Fibroblast of skin of right biceps (primary cell): Measurements from ENCODE around the gene GOLGA6L1.
"Not testable (repeated sequence)": the region's sequence is repeated elsewhere in the genome, so short reads cannot be mapped to it uniquely, and the experiment has no call there.

Source experiments
- DNase-seq: peaks from one replicate; pipeline ENCODE4 v3.0.0-alpha.2; 2013

Gene GOLGA6L1, protein sequence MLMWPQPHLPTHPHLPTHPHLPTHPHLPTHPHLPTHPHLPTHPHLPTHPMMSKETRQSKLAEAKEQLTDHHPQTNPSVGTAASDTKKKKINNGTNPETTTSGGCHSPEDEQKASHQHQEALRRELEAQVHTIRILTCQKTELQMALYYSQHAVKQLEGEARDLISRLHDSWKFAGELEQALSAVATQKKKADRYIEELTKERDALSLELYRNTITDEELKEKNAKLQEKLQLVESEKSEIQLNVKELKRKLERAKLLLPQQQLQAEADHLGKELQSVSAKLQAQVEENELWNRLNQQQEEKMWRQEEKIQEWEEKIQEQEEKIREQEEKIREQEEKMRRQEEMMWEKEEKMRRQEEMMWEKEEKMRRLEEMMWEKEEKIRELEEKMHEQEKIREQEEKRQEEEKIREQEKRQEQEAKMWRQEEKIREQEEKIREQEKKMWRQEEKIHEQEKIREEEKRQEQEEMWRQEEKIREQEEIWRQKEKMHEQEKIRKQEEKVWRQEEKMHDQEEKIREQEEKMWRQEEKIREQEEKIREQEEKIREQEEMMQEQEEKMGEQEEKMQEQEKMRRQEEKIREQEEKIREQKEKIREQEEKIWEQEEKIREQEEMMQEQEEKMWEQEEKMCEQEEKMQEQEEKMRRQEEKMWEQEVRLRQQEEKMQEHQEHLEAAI

DNA sequence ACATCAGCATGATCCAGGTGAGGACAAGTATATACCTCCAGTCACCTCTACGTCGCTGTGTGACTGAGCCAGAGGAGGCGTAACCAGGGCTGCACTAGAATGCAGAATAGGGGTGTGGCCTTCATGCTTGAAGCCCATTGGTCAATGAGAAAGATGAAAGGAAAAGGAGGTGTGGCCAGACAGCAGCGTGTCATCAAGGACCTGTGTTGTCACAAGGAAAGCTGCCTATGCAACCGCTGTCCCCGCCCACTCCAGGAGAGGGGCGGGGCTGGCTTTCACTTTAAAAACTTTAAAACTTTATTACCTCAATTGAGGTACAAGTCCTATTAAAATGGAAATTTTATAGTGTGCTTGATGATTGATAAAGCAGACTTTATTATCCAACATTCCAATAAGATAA is at the start of gene GOLGA6L1:
Gene GOLGA6L1, minus strand, starts transcription at position 101 of the 400 bp plus-strand sequence. Its CDS starts 91 bp downstream, at position 10.
- not testable (repeated sequence) for DNase-seq

DNA sequence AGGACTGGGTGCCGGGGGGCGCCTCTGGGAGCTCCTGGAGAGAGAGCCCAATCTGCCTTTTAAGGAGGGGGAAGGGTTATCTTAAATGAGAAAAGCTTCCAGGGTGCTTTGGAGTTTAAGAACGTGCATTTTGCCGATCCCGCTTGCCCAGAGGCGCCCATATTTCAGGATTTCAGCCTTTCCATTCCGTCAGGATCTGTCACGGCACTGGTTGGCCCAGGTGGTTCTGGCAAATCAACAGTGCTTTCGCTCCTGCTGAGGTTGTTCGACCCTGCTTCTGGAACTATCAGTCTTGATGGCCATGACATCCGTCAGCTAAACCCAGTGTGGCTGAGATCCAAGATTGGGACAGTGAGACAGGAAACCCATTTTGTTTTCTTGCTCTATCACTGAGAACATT is 44.6 kb upstream of the GOLGA6L1 start:
- DNase-seq: not testable (repeated sequence)

DNA sequence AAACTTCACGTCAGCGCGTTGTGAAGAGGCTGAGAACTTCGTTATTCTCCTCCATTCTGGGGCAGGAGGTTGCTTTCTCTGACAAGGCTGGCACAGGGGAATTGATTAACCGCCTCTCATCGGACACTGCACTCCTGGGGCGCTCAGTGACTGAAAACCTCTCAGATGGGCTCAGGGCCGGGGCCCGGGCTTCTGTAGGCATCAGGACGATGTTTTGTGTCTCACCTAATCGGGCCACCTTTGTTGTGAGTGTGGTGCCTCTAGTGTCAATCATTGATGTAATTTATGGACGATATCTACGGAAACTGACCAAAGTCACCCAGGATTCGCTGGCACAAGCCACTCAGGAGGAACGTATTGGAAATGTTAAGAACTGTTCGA is 43.9 kb upstream of the GOLGA6L1 start:
- not testable (repeated sequence) for DNase-seq

DNA sequence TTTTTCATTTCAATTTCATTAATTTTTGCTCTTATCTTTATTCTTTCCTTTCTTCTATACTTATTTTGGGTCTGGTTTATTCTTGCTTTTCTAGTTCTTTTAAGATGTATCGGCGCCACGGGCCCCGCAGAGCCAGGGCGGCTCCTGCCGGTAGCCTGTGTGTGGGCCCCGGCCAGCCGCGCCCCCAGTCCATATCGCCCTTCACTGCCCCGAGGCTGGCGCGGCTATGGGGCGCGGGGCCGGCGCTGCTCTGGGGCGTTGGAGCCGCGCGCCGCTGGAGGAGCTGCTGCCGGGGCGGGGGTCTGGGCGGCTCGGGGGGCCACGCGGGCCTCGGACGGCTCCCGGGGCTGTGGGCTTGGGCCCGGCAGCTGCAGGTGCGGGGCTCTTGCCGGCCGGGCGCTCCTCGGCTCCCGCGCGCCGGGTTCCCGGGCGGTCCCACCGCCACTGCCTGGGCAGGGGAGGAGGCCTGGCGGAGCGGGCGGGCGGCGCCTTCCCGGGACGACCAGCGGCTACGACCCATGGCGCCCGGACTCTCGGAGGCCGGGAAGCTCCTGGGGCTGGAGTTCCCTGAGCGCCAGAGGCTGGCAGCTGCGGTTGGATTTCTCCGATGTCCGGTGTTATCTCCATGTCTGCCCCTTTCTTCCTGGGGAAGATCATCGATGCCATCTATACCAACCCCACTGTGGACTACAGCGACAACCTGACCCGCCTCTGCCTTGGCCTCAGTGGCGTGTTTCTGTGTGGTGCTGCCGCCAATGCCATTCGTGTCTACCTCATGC is 43.3 kb upstream of the GOLGA6L1 start:
- DNase-seq: peak; percentile 3

DNA sequence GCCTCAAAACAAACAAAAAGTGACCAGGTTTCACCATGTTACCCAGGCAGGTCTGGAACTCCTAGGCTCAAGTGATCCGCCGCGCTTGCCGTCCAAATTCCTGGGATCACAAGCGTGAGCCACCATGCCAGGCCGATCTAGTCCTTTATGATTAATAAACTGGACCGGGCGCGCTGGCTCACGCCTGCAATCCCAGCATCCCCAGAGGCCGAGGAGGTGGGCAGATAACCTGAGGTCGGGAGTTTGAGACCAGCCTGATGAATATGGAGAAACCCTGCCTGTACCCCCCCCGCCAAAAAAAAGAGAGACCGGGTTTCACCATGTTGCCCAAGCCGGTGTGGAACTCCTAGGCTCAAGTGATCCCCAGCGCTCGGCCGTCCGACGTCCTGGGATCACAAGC is 40.1 kb upstream of the GOLGA6L1 start:
- not testable (repeated sequence) for DNase-seq

DNA sequence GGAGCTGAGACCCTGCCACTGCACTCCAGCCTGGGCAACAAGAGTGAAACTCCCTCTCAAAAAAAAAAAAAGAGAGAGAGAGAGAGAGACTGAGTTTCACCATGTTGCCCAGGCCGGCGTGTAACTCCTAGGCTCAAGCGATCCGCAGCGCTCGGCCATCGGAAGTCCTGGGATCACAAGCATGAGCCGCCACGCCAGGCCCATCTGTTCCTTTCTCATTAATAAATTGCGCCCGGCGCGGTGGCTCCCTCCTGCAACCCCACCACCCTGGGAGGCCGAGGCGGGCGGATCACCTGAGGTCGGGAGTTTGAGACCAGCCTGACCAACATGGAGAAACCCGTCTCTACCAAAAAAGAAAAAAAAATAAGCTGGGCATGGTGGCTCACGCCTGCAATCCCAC is 39.0 kb upstream of the GOLGA6L1 start:
- not testable (repeated sequence) for DNase-seq

DNA sequence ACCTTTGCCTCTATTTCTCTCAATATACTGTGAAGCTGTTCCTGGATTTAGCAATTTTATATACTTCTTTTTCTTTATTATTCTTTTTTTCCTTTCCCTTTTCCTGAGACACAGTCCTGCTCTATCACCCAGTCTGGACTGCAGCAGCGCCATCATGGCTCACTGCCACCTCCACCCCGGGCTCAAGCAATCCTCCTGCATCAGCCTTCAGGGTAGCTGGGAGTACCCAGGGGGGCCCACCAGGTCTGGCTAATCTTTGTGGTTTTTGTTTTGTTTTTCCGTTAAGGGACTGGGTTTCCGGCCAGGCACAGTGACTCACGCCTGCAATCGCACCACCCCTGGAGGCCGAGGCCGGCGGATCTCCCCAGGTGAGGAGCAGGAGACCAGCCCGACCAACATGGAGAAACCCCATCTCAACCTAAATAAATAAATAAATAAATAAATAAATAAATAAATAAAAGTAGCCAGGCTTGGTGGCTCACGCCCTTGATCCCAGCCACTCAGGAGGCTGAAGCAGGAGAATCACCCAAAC is 38.1 kb upstream of the GOLGA6L1 start:
- not testable (repeated sequence) for DNase-seq

DNA sequence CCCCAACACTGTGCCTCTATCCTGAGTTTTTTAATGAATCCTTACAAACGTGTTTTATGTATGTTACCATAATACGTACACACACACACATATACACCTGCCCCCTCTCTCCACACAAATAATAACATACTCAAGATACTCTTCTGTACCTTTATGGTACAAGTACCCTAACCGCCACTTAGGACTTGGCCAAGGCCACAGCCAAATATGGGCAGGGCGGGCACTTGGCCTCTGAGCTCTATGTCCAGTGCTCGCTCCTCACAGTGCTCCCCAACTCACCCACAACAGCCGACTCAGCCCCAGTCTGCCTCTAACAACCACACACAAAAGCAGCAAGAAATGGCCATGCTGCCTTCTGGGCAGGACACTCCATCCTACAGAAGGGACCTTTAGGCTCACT is 3.8 kb downstream of the GOLGA6L1 start:
- DNase-seq: not testable (repeated sequence)

DNA sequence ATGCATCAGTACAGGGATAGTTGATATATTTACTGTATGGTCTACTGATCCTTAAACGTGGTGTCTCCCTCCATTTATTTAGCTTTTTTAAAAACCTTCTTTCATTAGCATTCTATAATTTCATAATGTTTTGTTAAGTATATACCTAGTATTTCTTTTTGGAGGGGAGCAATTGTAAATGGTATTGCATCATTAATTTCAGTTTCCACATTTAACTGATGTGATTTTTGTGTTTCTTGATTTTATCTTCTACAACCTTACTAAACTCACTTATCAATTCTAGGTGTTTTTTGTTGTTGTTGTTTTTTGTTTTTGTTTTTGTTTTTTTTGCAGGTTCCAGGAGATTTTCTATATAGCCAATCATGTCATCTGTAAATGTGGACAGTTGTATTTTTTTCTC is 18.4 kb downstream of the GOLGA6L1 start:
- no peak for DNase-seq

DNA sequence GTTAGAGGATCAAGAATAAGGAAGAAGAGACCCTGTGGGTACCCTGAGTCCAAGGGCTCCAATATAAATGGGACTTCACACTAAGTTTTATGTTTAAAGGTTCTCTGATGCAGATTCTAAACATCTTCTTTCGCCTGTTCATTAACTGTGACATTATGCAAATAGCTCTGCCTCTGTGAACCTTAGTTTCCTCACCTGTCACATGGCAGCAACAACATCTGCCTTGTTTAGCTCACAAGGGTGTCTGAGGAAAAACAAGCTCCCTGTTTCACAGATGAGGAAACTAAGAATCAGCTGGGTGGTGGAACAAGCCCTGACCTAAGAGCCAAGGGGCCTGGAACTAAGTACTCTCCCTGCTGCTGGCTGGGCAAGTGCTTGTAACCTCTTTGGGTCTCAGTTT is 40.8 kb downstream of the GOLGA6L1 start:
- DNase-seq: no peak

DNA sequence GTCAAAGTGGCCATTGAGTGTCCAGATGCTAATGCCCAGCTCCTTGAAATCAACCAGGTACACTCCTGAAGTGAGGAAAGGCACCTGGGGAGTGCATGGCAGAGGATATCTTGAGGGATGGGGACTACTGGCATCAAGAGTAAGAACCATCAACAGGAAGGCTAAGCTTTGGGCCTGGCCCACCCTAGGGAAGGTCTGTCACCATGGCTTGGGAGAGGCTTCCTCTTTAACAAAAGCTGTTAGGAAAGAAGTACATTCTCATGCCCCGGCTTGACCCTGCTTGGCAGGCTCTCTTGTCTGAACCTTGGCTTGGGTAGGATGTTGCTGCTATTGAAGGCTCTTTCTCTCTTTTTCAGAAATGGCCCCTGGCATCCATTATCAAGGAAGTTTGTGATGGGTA is 53.5 kb downstream of the GOLGA6L1 start:
- no peak for DNase-seq

DNA sequence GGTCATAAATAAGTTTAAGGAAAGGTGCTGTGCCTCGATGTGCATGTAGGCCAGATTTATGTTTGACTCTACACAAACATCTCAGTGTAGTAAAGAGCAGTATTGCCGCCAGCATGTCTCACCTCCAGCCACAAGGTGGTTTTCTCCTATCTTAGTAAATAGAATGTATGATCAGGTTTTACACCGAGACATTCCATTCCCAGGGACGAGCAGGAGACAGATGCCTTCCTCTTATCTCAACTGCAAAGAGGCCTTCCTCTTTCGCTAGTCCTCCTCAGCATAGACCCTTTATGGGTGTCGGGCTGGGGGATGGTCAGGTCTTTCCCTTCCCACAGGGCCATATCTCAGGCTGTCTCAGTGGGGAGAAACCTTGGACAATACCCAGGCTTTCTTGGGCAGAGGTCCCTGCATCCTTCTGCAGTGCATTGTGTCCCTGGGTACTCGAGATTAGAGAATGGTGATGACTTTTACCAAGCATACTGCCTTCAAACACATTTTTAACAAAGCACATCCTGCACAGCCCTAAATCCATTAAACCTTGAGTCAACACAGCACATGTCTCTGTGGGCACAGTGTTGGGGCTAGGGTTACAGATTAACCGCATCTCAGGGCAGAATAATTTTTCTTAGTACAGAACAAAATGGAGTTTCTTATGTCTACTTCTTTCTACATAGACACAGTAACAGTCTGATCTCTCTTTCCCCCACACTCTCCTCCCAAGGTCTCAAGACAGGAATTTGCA is 54.5 kb downstream of the GOLGA6L1 start:
- DNase-seq: not testable (repeated sequence)

DNA sequence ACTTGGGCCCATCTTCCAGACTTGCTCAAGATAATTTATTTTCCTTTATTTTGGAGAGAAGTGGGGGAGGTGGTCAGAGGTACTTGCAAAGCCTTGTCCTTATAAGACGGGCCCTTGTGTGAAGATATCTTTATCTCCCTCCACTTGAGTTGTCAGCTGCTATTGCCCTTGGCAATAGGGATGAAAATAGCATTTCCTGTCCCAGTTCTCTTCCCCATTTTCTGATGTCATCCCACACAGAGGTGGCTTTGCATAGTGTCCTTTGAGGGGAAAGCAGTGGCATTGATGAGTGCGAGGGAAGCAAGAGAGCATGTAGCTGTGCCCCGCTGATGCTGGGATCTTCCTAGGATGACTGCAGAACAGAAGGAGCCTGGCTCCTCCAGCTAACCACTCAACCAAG is 55.4 kb downstream of the GOLGA6L1 start:
- no peak for DNase-seq

DNA sequence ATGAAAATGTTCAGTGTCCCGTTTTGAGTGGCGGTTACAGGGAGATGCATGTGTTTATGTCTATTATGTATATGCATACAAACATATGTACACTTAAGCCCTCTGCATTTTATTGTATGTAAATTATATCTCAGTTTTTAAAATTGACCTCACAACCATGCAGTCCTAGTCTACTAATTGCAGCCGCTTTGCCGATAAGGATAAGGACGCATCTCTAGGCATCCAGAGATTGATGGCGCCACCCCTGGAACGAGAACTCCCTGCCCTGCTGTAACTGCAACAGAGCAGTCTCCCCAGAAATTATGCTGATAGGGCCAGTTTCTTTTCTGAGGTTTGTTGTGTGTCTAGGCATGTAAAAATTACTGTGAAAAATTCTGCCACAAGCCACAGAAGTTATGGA is 56.9 kb downstream of the GOLGA6L1 start:
- no peak for DNase-seq
